ENCODE results near the gene RAD51.
A peak's percentile ranks its signal among the peaks of the same experiment; 100 is the strongest.

RAD51 gene

DNA sequence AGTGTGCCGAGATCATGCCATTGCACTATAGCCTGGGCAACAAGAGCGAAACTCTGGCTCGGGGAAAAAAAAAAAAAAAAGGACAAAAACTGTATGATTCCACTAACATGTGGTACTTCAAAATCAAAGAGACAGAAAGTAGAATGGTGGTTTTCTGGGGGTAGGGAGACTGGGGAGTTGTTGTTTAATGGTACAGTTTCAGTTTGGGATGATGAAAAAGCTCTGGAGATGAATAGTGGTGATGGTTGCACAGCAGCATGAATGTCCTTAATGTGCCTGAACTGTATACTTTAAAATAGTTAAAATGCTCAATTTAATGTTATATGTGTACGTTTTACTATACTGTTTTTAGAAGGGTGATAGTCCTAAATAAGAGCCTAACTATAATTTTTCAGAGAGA lies 27.4 kb downstream of the RAD51 start:
- no peak for DNase-seq

DNA sequence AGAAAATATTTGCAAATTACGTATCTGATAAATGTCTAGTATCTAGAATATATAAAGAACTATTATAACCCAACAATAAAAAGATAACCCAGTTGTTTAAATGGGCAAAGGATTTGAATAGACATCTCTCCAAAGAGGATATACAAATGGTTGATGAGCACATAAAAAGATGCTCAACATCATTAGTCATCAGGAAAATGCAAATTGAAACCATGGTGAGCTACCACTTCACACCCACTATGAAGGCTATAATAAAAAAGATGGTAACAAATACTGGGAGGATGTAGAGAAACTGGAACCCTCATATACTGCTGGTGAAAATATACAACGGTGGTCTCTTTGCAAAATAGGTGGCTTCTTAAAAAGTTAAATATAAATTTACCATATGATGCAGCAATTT lies 28.0 kb downstream of the RAD51 start:
- DNase-seq = no peak

DNA sequence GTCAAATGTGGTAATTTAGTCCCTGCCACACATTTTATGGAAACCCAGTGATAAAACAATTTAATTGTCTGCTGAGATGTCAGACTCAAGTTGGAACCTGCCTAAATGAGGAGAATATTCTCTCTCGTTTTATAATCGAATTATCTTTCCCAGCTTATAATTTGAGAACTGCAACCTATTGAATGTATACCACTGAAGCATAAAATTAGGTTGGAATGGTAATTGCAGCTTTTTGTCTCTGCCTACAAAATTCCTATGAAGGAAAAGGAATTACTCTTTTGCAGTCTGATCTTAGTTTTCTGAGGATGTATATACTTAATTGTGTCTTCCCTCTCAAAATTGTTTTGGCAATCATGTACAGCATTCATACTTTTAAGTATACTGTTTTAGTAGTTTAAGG lies 28.9 kb downstream of the RAD51 start:
- no peak for DNase-seq

DNA sequence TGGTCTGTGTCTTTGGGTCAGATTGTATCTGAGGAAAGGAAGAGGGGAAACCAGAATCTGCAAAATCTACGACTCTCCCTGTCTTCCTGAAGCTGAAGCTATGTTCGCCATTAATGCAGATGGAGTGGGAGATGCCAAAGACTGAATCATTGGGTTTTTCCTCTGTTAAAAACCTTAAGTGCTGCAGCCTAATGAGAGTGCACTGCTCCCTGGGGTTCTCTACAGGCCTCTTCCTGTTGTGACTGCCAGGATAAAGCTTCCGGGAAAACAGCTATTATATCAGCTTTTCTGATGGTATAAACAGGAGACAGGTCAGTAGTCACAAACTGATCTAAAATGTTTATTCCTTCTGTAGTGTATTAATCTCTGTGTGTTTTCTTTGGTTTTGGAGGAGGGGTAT lies 36.1 kb downstream of the RAD51 start:
- DNase-seq = no peak

DNA sequence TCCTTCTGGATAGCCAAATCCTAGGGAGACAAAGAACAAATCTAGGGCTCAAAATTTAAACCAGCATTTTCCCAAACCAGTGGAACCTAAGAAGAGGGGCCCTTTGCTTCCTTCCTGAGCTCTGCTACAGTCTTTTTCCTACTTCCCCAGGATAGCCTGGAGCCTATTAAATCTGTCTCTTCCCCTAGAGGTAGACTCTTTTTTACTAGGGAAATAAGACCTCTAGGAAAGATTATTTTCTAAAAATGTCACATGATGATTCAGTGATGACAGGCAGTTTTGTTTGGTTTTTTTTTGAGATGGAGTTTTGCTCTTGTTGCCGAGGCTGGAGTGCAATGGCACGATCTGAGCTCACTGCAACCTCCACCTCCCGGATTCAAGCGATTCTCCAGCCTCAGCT lies 41.6 kb downstream of the RAD51 start:
- DNase-seq = no peak

DNA sequence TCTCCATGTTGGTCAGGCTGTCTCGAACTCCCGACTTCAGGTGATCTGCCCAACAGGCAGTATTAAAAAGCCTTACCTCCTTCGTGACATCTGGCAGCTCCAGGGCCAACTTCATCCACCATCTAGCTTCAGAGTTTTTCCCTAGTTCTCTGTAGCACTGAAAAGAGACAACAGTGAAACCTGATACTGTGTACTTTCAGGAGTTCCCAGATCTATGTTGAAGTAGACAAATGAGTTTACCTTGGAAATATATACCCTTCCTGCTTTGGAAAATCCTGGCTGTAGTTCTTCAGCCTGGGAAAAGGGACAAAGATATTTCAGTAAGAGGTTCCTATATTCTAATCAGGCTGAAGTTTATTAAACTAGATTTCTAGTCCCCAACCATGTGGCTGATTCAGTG lies 42.1 kb downstream of the RAD51 start:
- no peak for DNase-seq

DNA sequence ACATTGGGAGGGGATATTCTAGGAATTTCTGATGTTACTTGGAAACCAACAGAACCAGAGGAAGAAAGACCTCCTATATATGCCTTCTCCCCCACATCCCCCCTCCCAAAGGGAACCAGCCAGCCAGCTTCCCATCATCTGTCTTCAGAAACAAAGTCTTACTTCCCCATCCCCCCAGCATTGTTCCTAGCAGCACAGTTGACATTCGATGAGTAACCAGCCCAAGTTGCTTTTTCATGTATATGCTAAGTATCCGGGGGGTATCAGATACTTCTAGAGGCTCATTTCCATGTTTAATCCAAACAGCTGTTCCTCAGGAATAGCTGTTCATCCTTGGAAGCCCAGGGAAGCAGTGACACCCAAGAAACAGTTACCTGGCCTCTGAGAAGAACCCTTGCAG lies 44.1 kb downstream of the RAD51 start:
- no peak for DNase-seq

DNA sequence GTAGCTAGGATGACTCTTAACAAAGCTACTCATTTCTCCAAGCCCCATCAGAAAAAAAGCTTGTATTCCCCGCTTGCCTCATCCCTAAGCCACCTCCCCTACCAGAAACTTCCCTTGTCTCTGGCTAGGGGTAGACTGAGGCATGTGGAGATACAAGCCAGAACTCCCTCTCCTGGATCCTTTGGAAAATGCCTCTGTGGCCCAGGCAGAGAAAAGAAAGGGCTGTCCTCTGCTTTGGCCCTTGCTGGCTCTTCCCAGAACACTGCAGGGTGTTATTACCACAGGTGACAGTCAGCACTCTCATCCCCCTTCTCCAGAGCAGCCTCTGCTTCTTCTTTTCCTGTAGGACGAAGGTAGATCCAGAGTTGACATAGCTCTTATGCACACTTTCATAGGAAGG lies 44.9 kb downstream of the RAD51 start:
- DNase-seq = no peak

DNA sequence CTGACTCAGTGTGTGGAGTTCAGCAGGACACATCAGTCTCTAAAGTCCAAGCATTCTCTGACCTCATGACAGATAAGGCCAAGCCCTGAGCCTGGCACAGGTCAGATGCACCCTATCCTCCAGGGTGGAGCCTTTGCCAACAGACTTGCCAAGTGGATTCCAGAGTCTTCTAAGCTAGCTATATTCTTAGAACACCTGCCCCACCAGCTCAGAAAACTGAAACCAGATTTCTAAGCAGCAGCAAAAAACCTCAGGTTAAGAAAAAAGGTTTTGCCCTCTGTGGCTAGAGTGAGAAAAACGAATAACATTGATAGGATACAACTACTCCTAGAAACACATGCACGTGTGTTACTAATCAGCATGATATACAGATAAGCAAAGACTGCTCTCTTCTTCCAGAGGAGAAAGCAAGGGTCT lies 48.5 kb downstream of the RAD51 start:
- no peak for DNase-seq

DNA sequence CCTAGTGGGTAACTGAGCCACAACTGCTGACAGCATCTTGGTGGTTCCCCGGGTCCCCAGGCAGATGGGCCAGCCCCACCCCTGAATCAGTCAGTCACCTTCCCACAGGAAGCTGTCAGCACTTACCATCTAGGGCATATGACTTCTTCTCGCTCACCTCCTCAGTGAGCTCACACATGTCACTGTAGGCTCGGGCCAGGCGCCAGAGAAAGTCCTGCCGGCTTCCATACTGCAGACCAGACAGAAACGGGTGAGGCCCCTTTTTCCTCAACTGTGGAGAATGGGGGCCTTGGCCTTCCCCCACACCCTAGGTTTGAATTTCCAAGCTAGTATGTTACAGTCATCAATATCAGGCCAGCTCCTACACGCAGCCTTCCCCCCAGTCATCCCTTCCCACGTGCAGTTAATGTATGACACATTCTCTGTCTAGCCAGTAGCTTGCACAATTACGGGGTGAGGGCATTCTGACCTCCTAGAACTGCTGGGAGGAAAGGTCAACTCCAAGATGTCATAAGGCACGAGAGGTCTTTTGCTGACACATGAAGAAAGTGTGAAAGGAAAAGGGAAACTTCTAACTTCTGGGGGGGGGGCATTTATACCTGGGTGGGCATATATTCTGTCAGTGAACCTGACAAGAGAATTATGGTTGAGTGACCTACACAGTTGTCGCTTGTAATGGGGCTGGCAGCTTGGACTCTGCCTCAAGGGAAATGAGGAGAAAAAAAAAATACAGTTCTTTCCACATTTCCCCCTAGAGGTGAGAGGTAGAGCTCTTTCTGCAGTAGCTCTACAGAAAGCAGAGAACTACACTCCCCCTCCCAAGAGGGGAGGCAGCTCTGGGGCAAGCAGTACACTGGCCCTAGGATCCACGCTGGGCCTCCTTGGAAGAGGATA lies 49.2 kb downstream of the RAD51 start:
- DNase-seq = no peak

DNA sequence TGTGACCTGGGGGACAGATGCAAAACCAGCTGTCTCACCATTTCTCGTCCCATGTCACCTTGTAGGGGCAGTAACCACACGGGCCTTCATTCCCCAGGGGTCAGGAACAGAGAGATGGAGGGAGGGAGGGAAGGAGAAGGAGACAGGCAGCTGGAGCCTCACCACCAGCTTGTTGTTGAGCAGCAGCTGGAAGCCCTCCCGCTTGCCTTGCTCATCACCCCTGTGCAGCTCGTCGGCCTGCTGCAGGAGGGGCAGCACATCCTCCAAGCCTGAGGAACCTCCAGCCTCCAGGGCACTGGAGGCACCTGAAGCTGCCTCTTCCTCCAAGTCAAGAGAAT lies 49.8 kb downstream of the RAD51 start:
- no peak for DNase-seq

DNA sequence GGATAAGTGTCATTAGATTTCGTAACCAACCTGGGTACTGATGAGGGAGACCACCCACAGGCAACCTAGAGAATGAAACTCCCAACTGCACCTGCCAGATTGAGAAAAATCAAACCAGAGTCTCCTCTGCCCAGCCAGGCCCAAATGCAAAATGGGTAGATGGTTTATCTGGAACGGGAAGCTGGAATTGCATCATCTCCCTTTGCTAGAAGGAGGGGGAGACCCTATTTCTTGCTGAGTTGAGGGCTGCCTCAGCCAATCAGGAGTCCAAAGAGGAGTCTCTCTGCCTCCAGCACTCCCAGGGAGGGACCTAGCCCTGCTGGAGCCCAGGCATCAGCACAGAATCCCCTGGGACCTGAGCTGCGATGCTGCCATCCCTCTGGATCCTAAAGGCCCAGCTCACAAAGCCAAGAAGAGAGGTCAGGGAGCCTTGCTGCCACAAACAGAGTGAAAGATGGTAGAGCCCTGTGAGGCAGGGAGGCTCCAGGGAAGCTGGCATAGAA lies 52.0 kb downstream of the RAD51 start:
- no peak for DNase-seq

DNA sequence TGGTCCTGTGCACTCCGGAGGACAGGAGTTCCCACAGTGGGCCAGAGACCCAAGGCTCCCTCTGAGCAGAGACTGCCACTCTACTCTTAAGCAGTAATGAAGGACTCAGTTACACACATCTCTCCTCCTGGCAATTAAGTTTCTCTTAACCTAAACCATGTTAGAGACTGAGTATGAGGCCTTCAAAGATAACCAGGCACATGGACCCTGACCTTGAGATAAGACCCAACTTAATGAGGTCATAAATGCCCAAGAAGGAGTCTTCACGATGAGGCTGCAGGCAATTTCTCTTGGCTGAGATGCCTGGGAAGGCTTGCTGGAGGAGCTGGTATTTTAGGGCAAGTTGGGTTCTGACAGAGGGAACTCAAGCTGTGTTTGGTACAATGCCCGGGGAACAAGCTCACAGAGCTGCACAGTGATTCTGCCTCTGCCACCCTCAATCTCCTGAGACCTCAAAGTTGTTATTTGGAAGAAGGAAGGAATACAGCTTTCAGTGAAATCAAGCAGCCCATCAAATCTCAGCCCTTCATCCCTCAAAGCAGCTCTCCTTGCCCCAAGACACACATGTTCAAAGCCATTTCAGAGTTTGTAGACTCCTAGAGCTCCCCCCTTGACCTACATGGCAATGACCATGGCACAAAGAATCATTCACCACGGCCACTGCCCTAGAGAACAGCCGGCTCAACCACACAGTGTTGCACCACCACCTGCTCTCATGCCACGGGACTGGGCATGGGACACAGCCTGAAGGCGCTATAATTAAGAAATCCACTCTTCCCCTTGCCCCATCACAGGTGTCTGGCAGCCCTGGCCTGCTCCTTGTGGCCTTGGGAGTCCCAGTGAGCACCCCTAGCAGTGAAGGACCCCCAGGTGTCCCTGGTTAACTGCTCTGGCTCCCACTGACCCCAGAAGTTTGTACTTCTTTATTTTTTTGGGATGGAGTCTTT lies 53.0 kb downstream of the RAD51 start:
- no peak for DNase-seq

DNA sequence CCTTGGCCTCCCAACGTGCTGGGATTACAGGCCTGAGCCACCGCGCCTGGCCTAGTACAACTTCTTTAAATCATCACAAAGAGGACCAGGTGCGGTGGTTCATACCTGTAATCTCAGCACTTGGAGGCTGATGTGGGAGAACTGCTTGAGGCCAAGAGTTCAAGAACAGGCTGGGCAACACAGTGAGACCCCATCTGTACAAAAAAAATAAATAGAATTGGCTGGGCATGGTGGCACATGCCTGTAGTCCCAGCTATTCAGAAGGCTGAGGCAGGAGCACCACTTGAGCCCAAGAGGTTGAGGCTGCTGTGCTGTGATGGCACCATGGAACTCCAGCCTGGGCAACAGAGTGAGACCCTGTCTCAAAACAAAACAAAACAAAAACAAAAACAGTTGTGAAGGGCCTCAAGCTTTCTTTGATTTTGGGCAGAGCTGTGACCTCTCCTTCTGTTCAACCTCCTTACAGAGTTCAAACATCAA lies 54.2 kb downstream of the RAD51 start:
- DNase-seq = no peak

DNA sequence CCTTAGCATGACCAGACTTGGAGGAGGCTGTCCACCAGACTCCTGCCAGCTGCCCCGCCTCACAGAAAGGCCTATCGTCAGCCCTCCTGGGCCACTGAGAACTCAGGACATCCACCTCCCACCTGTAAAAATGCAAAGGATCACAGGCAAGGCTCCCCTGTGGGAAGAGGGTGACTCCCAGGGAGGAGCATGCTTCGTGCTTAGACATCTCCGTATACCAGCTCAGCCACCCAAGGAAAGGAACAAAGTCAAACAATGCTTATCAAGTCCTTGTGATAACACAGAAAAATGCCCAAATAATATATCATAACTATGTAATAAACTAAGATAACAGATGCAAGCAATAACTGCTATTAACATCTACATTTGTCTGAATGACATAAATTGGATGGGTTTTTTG lies 55.9 kb downstream of the RAD51 start:
- no peak for DNase-seq

DNA sequence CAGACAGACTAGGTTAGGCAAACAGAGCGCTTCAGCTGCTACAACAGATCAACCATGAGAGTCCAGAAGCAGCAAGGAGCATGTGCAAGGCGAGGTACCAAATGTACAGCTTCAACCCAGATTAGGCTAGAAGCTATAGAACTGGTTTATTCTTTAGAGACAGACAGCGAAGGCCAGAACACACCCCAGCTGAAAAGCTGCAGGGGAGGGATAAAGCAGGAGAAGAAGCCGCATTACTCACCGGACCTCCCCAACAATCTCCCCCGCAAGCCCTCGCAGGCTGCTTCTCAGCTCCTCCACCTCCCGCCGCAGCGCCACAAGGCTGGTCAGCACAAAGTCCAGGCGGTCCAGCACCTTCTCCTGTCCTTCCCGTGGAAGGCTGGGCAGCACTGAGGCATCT lies 56.8 kb downstream of the RAD51 start:
- DNase-seq = no peak

DNA sequence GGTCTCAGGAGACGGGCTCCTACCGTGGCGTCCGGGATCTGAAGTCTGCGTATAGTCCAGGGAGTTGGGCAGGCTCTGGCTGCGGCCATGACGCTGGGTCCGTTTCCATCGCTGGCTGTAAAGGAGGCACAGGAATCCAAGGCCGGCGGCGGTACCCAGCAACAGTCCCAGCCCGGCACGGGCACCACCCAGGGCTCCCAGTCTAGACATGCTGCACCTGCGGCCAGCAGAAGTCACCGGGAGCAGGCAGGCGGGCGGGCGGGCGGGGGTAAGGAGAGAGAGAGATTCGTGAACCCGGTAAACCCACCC lies 59.6 kb downstream of the RAD51 start:
- peak in 2 of 56 donors; percentile 22 to 25 for DNase-seq

DNA sequence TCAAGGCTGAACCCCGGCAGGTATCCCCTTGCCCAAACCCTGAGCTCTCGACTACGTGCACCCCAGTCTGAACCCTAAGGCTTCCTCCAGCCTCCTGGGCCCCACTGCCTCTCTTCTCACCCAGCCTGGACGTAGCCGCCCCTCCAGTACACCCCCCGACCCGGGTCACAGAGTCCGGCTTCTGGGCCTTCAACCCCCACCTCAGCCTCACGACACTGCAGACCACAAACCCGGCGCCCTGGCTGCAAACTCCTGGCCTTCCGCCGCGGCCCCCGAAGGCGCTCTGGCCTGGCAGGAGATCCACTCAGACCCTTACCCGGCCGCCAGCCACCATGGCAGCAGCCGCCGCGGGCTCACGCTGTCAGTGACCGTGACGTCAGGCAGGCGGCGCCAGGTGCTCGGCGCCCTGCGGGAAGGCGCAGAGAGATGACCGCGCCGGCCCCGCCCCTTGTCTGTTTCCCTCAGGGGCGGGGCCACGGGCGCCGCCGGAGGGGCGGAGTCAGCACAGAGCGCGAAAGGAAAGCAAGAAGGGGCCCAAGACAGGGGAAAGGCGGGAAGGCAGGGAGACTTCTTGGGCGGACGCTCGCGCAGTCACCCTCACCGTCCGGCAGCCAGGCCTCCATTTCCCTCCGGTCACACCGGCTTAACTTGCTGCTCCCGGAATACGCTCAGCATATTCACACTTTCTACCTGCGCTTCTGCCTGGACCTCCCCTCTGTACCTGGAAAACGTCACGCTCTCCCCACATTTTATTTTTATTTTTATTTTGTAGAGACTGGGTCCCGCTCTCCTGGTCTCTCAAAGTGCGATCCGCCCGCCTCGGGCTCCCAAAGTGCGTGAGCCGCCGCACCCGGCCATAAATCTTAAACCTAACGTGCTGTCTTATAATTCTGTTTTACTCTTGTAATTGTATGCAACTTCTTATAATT lies 60.2 kb downstream of the RAD51 start, which contains the start of gene RMDN3:
RMDN3 (minus strand) TSS at position 372 of the 929 bp plus-strand sequence. CDS start 471 bp downstream, outside the sequence.
- peak in 54 of 56 donors; percentile 43 to 94 (median 80) for DNase-seq

DNA sequence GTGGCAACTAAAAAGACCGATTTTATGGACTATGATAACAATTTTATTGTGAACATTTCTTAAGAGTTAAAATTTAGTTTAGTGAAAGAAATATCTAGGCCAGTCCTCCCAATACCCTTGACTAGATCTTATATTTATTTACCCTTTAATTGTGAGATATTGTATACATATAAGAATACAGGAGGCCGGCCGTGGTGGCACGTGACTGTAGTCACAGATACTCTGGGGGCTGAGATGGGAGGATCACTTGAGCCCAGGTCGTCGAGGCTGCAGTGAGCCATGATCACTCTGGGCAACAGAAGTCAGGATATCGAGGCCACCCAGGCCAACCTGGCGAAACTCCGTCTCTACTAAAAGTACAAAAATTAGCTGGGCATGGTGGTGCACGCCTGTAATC lies 60.8 kb downstream of the RAD51 start:
- peak in 1 of 56 donors; percentile 6 for DNase-seq

DNA sequence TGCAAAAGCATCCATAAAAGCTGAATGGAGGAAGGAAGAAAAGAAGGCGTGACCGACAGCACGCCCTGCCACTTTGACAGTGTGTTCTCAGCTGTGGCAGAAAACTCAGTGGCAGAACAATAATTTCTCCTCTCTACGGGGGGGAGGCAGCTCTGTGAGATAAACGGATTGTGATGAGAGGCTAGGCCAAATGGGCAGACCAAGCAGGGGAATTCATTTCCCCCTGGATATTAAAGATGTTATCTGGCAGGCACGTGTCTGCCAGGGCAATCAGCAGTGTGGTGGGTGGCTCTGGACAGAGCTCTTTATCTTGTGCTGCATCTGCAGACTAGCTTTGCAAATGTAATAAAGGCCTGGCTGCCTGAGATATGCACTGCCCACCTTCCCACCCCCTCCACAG lies 62.0 kb downstream of the RAD51 start:
- no peak for DNase-seq

DNA sequence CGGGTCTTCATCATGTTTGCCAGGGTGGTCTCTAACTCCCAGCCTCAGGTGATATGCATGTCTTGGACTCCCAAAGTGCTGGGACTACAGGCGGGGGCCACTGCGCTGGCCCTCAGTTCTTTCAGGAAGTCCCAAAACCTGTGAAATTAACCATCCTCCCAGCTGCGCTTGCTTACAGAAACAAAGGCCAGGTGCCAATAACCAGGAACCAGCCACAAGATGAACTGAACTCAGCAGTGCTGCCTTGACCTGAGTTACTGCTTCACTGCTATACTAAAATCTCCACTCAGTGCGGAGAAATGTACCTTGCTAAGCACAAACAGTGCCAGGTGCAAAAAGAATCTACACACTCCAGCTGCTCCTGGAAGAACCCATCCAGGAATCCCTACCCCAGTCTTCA lies 65.0 kb downstream of the RAD51 start:
- no peak for DNase-seq
